Measurements from ENCODE around the gene CTU1.

Gene CTU1

GRCh38 chr19:51063664-51064063, 44.5 kb downstream of the CTU1 start:
- H3K4me3 ChIP-seq (ENCODE audit: control insufficient read depth, low read depth, low read length), result no peak overlapping the region
- DNase-seq (ENCODE audit: low read depth), result no peak
- TF ChIP-seq CTCF (IDR thresholded peaks at IDR 0.05; ENCODE audit: control insufficient read depth, insufficient read depth, low read depth, low read length, missing control alignments), result no peak

GRCh38 chr19:51060973-51061372, 47.2 kb downstream of the CTU1 start:
- TF ChIP-seq CTCF (IDR thresholded peaks at IDR 0.05; ENCODE audit: control insufficient read depth, insufficient read depth, low read depth, low read length, missing control alignments), result no peak
- H3K4me3 ChIP-seq (ENCODE audit: control insufficient read depth, low read depth, low read length), result no peak overlapping the region
- DNase-seq (ENCODE audit: low read depth), result no peak

- TF ChIP-seq CTCF (IDR thresholded peaks at IDR 0.05; ENCODE audit: control insufficient read depth, insufficient read depth, low read depth, low read length, missing control alignments), result no peak
- H3K4me3 ChIP-seq (ENCODE audit: control insufficient read depth, low read depth, low read length), result no peak overlapping the region
- no peak for DNase-seq (ENCODE audit: low read depth)
Observed at GRCh38 chr19:51060336-51060735, 47.9 kb downstream of the CTU1 start.

DNA sequence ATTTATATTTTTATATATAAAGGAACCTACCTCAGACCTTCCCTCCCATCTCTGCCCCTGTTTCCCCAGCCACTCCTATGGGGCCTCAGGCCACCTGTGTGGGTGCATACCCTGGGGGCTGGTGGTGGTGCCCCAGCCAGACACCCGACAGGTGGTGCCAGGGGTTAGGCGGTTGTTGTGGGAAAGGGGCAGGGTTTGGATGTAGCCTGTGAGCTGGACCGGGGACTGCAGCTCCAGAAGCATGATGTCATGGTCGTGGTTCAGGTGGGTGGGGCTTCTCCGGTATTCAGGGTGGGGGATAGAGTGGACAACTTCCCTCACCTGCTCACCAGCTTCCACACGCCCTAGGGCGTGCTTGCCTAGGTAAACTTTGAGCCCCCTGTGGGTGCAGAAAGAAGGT, 48.5 kb downstream of the CTU1 start:
- H3K4me3 ChIP-seq (ENCODE audit: control insufficient read depth, low read depth, low read length), result no peak overlapping the region
- no peak for TF ChIP-seq CTCF (IDR thresholded peaks at IDR 0.05; ENCODE audit: control insufficient read depth, insufficient read depth, low read depth, low read length, missing control alignments)

DNA sequence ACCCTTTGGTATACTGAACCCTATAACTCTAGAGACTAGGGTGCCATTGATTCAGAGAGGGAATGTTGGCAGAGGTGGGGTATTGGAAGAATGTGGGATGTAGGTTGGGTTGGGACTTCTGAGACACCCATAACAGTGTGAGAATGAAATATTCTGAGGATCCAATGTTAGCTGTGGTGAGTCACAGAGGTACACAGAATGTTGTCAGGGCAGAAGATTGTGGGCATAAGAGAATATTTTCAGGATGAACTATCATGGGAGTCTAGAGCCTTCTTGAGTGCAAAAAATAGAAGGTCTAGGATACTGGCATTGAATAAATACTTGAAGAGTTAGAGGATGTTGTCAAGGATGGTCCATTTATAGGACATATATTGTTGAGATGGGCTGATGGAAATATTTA, 52.3 kb downstream of the CTU1 start:
- no peak for TF ChIP-seq CTCF (IDR thresholded peaks at IDR 0.05; ENCODE audit: control insufficient read depth, insufficient read depth, low read depth, low read length, missing control alignments)
- no peak overlapping the region for H3K4me3 ChIP-seq (ENCODE audit: control insufficient read depth, low read depth, low read length)
- DNase-seq (ENCODE audit: low read depth), result no peak

More for the DNA sequence above, 48.5 kb downstream of the CTU1 start:
- no peak for DNase-seq (ENCODE audit: low read depth)
